Esophagus muscularis mucosa (tissue), 4 donors: Measurements from ENCODE around the gene C14orf119.

Experiments used
- CTCF ChIP-seq, 3 experiments: fragments of 200-600 bp in 2 of 3; fragments of 450-650 bp in 1 of 3; sonication (generic) in 2 of 3; IDR thresholded peaks; one replicate each; pipeline ENCODE4 v1.5.1; 2017 to 2019; ENCODE audit warnings: antibody characterized with exemption in 3 of 3, mild to moderate bottlenecking in 2 of 3, moderate library complexity in 1 of 3
- EP300 ChIP-seq: sonication (generic); formaldehyde crosslinking; IDR thresholded peaks from one replicate; pipeline ENCODE4 v1.6.1; 2017; ENCODE audit warnings: antibody characterized with exemption
- POLR2A ChIP-seq: fragments of 450-650 bp; IDR thresholded peaks from one replicate; pipeline ENCODE4 v1.6.1; 2017; ENCODE audit warnings: antibody characterized with exemption, moderate library complexity, mild to moderate bottlenecking, low read depth

DNA sequence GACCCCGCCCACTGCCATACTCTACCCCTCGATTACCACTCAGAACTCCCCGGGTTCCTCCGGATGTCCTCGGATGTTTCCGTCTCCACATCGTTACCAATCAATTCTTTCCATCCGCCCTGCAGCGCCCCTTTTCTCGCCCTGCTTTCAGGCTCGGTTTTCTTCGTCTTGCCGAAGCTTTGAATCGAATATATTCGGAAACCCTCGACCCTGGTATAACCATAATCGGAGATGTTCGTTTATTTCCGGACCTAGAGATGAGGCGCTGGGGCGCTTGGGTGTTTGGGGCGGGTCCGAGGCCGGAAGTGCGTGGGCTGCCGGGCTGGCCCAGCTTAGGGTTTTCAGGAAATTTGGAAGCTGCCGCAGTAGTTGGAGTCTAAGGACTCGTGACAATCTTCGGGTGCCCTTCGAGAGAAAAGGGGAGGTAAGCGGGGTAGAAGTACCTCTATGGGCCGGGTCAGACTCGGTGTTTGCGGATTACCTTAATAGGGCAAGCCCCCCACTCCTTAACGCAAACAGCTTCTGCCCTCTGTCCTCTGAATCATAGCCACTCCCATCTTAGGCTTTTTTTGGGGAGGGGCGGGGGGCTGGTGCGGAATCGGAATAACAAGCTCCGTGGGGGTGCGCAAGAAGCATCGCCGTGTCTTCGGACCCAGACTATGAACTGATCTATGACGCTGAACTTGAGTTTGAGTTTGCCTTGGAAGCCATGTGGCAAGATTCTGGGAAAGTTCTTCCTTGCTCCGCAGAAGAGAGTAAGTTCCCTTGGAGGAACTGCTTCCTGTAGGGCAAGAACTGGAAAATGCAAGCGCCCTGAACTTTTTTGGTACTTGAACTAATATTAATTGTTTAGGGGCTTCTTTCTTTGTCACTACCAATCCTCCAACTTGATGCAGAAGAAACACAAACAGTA lies at the start of gene C14orf119:
- TF ChIP-seq CTCF (IDR thresholded peaks at IDR 0.05) = peak in 1 of 3 experiments; percentile 4
- TF ChIP-seq POLR2A = peak; percentile 73
- TF ChIP-seq EP300 = no peak
